UCSD-AML1 (cell line): ENCODE results near the gene ABHD17A.

ENCODE experiments used
- DNase-seq: peaks from one replicate; lab custom pipeline; 2025; ENCODE audit not compliant: unreplicated experiment; lab: John Stamatoyannopoulos, UW

Gene ABHD17A

GRCh38 chr19:1854542-1855039 is 30.7 kb downstream of the ABHD17A start:
- DNase-seq, result no peak

- DNase-seq, result no peak
Measured at GRCh38 chr19:1854039-1854541, 31.2 kb downstream of the ABHD17A start.

- DNase-seq, result peak; percentile 91
Measured at GRCh38 chr19:1853295-1854038, 31.8 kb downstream of the ABHD17A start.

GRCh38 chr19:1852581-1853128 is 32.6 kb downstream of the ABHD17A start:
- DNase-seq, result no peak

GRCh38 chr19:1851654-1852580 is 33.4 kb downstream of the ABHD17A start:
- no peak for DNase-seq

- no peak for DNase-seq
Measured at GRCh38 chr19:1850809-1851653, 34.3 kb downstream of the ABHD17A start.

GRCh38 chr19:1849886-1850398 is 35.4 kb downstream of the ABHD17A start:
- DNase-seq, result no peak

GRCh38 chr19:1849132-1849474 is 36.2 kb downstream of the ABHD17A start:
- no peak for DNase-seq

- DNase-seq, result peak; percentile 96
Measured at GRCh38 chr19:1848399-1849131, 36.7 kb downstream of the ABHD17A start, which contains the start of gene REXO1. TSS of gene REXO1 (minus strand) at chr19:1848483. CDS start at chr19:1848358, 125 bp downstream.

- DNase-seq, result peak; percentile 50
Measured at GRCh38 chr19:1847684-1848398, 37.5 kb downstream of the ABHD17A start.

GRCh38 chr19:1847348-1847683 is 38.0 kb downstream of the ABHD17A start:
- DNase-seq, result no peak

- DNase-seq, result no peak
Measured at GRCh38 chr19:1846517-1847204, 38.6 kb downstream of the ABHD17A start.

- DNase-seq, result no peak
Measured at GRCh38 chr19:1845642-1846041, 39.7 kb downstream of the ABHD17A start.

GRCh38 chr19:1845125-1845515 is 40.2 kb downstream of the ABHD17A start:
- no peak for DNase-seq

- DNase-seq, result no peak
Measured at GRCh38 chr19:1844513-1845124, 40.7 kb downstream of the ABHD17A start.

GRCh38 chr19:1843646-1844394 is 41.5 kb downstream of the ABHD17A start:
- DNase-seq, result no peak

- no peak for DNase-seq
Measured at GRCh38 chr19:1843116-1843515, 42.2 kb downstream of the ABHD17A start.
